Progenitor cell of endocrine pancreas (in vitro differentiated cells): ENCODE results near the gene PLEKHH3. TPM values are rescaled to one million over a fixed set of nuclear protein-coding genes. Genes with fewer than 3 reads are reported as not detected.

Experiments used
- DNase-seq: peaks from one replicate; pipeline ENCODE4 v3.0.0; 2021; ENCODE audit warnings: low spot score; ENCODE audit not compliant: unreplicated experiment
- H3K27ac Mint-ChIP-seq: 2 replicates; pipeline ENCODE4 v1.8.0; 2021; ENCODE audit warnings: mild to moderate bottlenecking, moderate library complexity, mixed read lengths
- H3K27me3 Mint-ChIP-seq: 2 replicates; pipeline ENCODE4 v1.8.0; 2021; ENCODE audit warnings: mixed read lengths
- H3K36me3 Mint-ChIP-seq: 2 replicates; pipeline ENCODE4 v1.8.0; 2022; ENCODE audit warnings: mixed read lengths; ENCODE audit not compliant: insufficient read depth
- H3K4me1 Mint-ChIP-seq: 2 replicates; pipeline ENCODE4 v1.8.0; 2021; ENCODE audit warnings: low read depth, mixed read lengths
- H3K4me3 Mint-ChIP-seq: 2 replicates; pipeline ENCODE4 v1.8.0; 2021; ENCODE audit warnings: low read depth, mild to moderate bottlenecking, moderate library complexity, mixed read lengths
- H3K9me3 Mint-ChIP-seq: 2 replicates; pipeline ENCODE4 v1.8.0; 2021; ENCODE audit warnings: low read depth, mixed read lengths
- CTCF ChIP-seq: fragments of 200-600 bp; sonication (generic); IDR thresholded peaks from one replicate; pipeline ENCODE4 v1.5.0; 2021; ENCODE audit warnings: antibody characterized with exemption, mild to moderate bottlenecking; ENCODE audit not compliant: unreplicated experiment
- long read RNA-seq: library from polyadenylated mRNA; unstranded; transcript quantifications from one replicate; pipeline ENCODE4 v2.0.0, GENCODE V29; 2020
- total RNA-seq: library from RNA; stranded (reverse); gene quantifications from 2 replicates; pipeline ENCODE4 v1.2.1, GENCODE V29; 2021

Gene PLEKHH3
- total RNA-seq = 14.1 and 16.2 TPM in 2 replicates
- long read RNA-seq, partial matches to known transcripts = 1 of 3 reads
- long read RNA-seq, other reads (novel, unspliced or antisense) = 1 of 3 reads

GRCh38 chr17:42676424-42677011, at the start of gene PLEKHH3:
PLEKHH3 (minus strand) TSS chr17:42676994; CDS start chr17:42676563, 431 bp downstream.
- Mint-ChIP-seq H3K27me3 (peaks cover 29% of the 10 kb centered on the region), H3K4me3 (peak within 1 kb of the TSS; percentile 81), H3K36me3 (peaks cover 7% of the 10 kb centered on the region), H3K4me1 (peaks cover 14% of the 10 kb centered on the region), H3K27ac (peak within 1 kb of the TSS; percentile 91), H3K9me3 (no peaks in the 10 kb centered on the region)
- DNase-seq = peak; percentile 50
- peak; percentile 32 for TF ChIP-seq CTCF

- H3K9me3 Mint-ChIP-seq = no peaks in the 10 kb centered on the region
- H3K27ac Mint-ChIP-seq = no peak overlapping the region
Observed at GRCh38 chr17:42725143-42725542, 48.3 kb upstream of the PLEKHH3 start.

GRCh38 chr17:42723636-42724035, 46.8 kb upstream of the PLEKHH3 start:
- Mint-ChIP-seq H3K4me3 (no peak overlapping the region), H3K27ac (no peak overlapping the region), H3K36me3 (peaks cover 20% of the 10 kb centered on the region), H3K27me3 (no peaks in the 10 kb centered on the region), H3K9me3 (no peaks in the 10 kb centered on the region), H3K4me1 (no peaks in the 10 kb centered on the region)
- no peak for DNase-seq
- no peak for TF ChIP-seq CTCF

More at GRCh38 chr17:42725143-42725542, 48.3 kb upstream of the PLEKHH3 start:
- Mint-ChIP-seq H3K4me1 (no peaks in the 10 kb centered on the region), H3K36me3 (peaks cover 21% of the 10 kb centered on the region), H3K4me3 (no peak overlapping the region), H3K27me3 (no peaks in the 10 kb centered on the region)
- no peak for TF ChIP-seq CTCF
- DNase-seq = no peak

- TF ChIP-seq CTCF = peak; percentile 80
- Mint-ChIP-seq H3K27me3 (no peaks in the 10 kb centered on the region), H3K4me1 (no peaks in the 10 kb centered on the region), H3K4me3 (no peak overlapping the region), H3K9me3 (no peaks in the 10 kb centered on the region), H3K27ac (no peak overlapping the region), H3K36me3 (peaks cover 30% of the 10 kb centered on the region)
- no peak for DNase-seq
Observed at GRCh38 chr17:42720996-42721583, 44.3 kb upstream of the PLEKHH3 start.

- no peak for TF ChIP-seq CTCF
- Mint-ChIP-seq H3K4me1 (no peaks in the 10 kb centered on the region), H3K4me3 (no peak overlapping the region), H3K27ac (no peak overlapping the region), H3K27me3 (no peaks in the 10 kb centered on the region), H3K36me3 (peaks cover 20% of the 10 kb centered on the region), H3K9me3 (no peaks in the 10 kb centered on the region)
- DNase-seq = no peak
Observed at GRCh38 chr17:42709561-42709960, 32.8 kb upstream of the PLEKHH3 start.
